ENCODE measurements around the gene LRRC45.

LRRC45 gene

GRCh38 chr17:82018152-82018988 is 4.7 kb upstream of the LRRC45 start:
- no peak for DNase-seq

GRCh38 chr17:82018989-82019689 is 4.0 kb upstream of the LRRC45 start:
- no peak for DNase-seq

GRCh38 chr17:82019690-82020571 is 3.2 kb upstream of the LRRC45 start:
- peak in 6 of 56 donors; percentile 21 to 55 (median 28) for DNase-seq

- peak in 4 of 56 donors; percentile 41 to 58 (median 52) for DNase-seq
These were observed 2.5 kb upstream of the LRRC45 start for GRCh38 chr17:82020572-82021106.

GRCh38 chr17:82021107-82021899 is 1.8 kb upstream of the LRRC45 start:
- DNase-seq, result peak in 53 of 56 donors; percentile 7 to 85 (median 53)

GRCh38 chr17:82021900-82022309 is 1.2 kb upstream of the LRRC45 start:
- no peak for DNase-seq

- DNase-seq, result peak in 1 of 56 donors; percentile 52
These were observed 660 bp upstream of the LRRC45 start, which contains the start of gene CENPX for GRCh38 chr17:82022310-82022980. CENPX (minus strand) TSS chr17:82022878; CDS start chr17:82022861, 17 bp downstream.

GRCh38 chr17:82023447-82024241 is 539 bp downstream of the LRRC45 start:
- DNase-seq, result peak in 1 of 56 donors; percentile 42

- no peak for DNase-seq
These were observed 1.8 kb downstream of the LRRC45 start for GRCh38 chr17:82024859-82025258.

GRCh38 chr17:82025401-82026107 is 2.4 kb downstream of the LRRC45 start:
- DNase-seq, result no peak

- DNase-seq, result no peak
These were observed 5.1 kb downstream of the LRRC45 start for GRCh38 chr17:82028246-82028645.

GRCh38 chr17:82028966-82029365 is 5.9 kb downstream of the LRRC45 start:
- no peak for DNase-seq

- DNase-seq, result peak in 2 of 56 donors; percentile 13 to 19
These were observed 6.3 kb downstream of the LRRC45 start for GRCh38 chr17:82029391-82029790.

GRCh38 chr17:82029990-82030469 is 6.9 kb downstream of the LRRC45 start:
- DNase-seq, result no peak

GRCh38 chr17:82030470-82031302 is 7.6 kb downstream of the LRRC45 start:
- DNase-seq, result peak in 54 of 56 donors; percentile 6 to 88 (median 72)

- DNase-seq, result peak in 3 of 56 donors; percentile 14 to 46 (median 23)
These were observed 8.3 kb downstream of the LRRC45 start, which contains the start of gene RAC3 for GRCh38 chr17:82031303-82031884. RAC3 (plus strand) TSS chr17:82031678; CDS start chr17:82031762, 84 bp downstream.

Data from amygdala (tissue), 56 donors.